KMS-11 (cell line): Measurements from ENCODE around the gene HIGD1B.

Experiments
- H2AFZ ChIP-seq: fragments of 200-600 bp; sonication (generic); 2 replicates; pipeline ENCODE4 v1.6.1; 2016; ENCODE audit warnings: antibody characterized with exemption, mixed run types, low read depth
- H3K27ac ChIP-seq: fragments of 200-600 bp; sonication (generic); 2 replicates; pipeline ENCODE4 v1.6.1; 2016; ENCODE audit warnings: mild to moderate bottlenecking, mixed run types
- H3K27me3 ChIP-seq: fragments of 200-600 bp; sonication (generic); 2 replicates; pipeline ENCODE4 v1.6.1; 2017; ENCODE audit warnings: mild to moderate bottlenecking, low read depth, mixed run types, moderate library complexity; ENCODE audit not compliant: insufficient read depth
- H3K36me3 ChIP-seq: fragments of 200-600 bp; sonication (generic); 2 replicates; pipeline ENCODE4 v1.6.1; 2017; ENCODE audit warnings: mild to moderate bottlenecking, mixed run types; ENCODE audit not compliant: insufficient read depth
- H3K4me1 ChIP-seq: fragments of 200-600 bp; sonication (generic); 2 replicates; pipeline ENCODE4 v1.6.1; 2016; ENCODE audit warnings: mild to moderate bottlenecking, low read depth, mixed run types; ENCODE audit not compliant: poor library complexity, severe bottlenecking
- H3K4me2 ChIP-seq: fragments of 200-600 bp; sonication (generic); 2 replicates; pipeline ENCODE4 v1.7.0; 2016; ENCODE audit warnings: mild to moderate bottlenecking, mixed run types
- H3K4me3 ChIP-seq: fragments of 200-600 bp; sonication (generic); IDR thresholded peaks from 2 replicates; pipeline ENCODE4 v1.6.1; 2017; ENCODE audit warnings: low read depth, low read length, mixed read lengths; ENCODE audit not compliant: insufficient read depth
- H3K79me2 ChIP-seq: fragments of 200-600 bp; sonication (generic); 2 replicates; pipeline ENCODE4 v1.6.1; 2016; ENCODE audit warnings: low read depth, mixed run types; ENCODE audit not compliant: insufficient read depth
- H3K9ac ChIP-seq: fragments of 200-600 bp; sonication (generic); 2 replicates; pipeline ENCODE4 v1.6.1; 2016; ENCODE audit warnings: mild to moderate bottlenecking, mixed run types
- H4K20me1 ChIP-seq: fragments of 200-600 bp; sonication (generic); 2 replicates; pipeline ENCODE4 v1.6.1; 2016; ENCODE audit warnings: mild to moderate bottlenecking, mixed run types; ENCODE audit not compliant: insufficient read depth
- CTCF ChIP-seq: fragments of 200-600 bp; sonication (generic); conservative IDR thresholded peaks from 2 replicates; pipeline ENCODE4 v1.6.1; 2017; ENCODE audit warnings: low read depth, mild to moderate bottlenecking, antibody characterized with exemption, low read length, moderate library complexity, mixed read lengths

Gene HIGD1B

GRCh38 chr17:44887971-44888954 lies 40.6 kb downstream of the HIGD1B start:
- Histone ChIP-seq H3K4me3 (no peak overlapping the region), H2AFZ (no peak overlapping the region), H3K4me1 (no peaks in the 10 kb centered on the region), H3K4me2 (no peak overlapping the region), H3K36me3 (peaks cover 2% of the 10 kb centered on the region; the same call in 1 of the 2 replicates), H3K79me2 (peaks cover 58% of the 10 kb centered on the region), H3K27ac (no peak overlapping the region), H4K20me1 (no peaks in the 10 kb centered on the region; the same call in 1 of the 2 replicates), H3K9ac (no peak overlapping the region), H3K27me3 (no peaks in the 10 kb centered on the region)
- TF ChIP-seq CTCF, result no peak

GRCh38 chr17:44889003-44889402 lies 41.3 kb downstream of the HIGD1B start:
- Histone ChIP-seq H3K79me2 (peaks cover 61% of the 10 kb centered on the region), H3K4me3 (no peak overlapping the region), H3K27me3 (no peaks in the 10 kb centered on the region), H3K36me3 (peaks cover 5% of the 10 kb centered on the region; the same call in 1 of the 2 replicates), H2AFZ (no peak overlapping the region), H3K9ac (no peak overlapping the region), H4K20me1 (no peaks in the 10 kb centered on the region; the same call in 1 of the 2 replicates), H3K4me2 (no peak overlapping the region), H3K27ac (no peak overlapping the region), H3K4me1 (no peaks in the 10 kb centered on the region)
- no peak for TF ChIP-seq CTCF

- peaks cover 6% of the 10 kb centered on the region; the same call in 1 of the 2 replicates for H3K36me3 ChIP-seq
- peaks cover 2% of the 10 kb centered on the region for H3K4me1 ChIP-seq
- H3K27me3 ChIP-seq, result no peaks in the 10 kb centered on the region
- no peak for TF ChIP-seq CTCF
- H3K27ac ChIP-seq, result no peak overlapping the region
- H4K20me1 ChIP-seq, result peaks cover 3% of the 10 kb centered on the region; the same call in 1 of the 2 replicates
- H2AFZ ChIP-seq, result no peak overlapping the region
- no peak overlapping the region for H3K9ac ChIP-seq
- no peak overlapping the region for H3K4me2 ChIP-seq
- peaks cover 77% of the 10 kb centered on the region for H3K79me2 ChIP-seq
- H3K4me3 ChIP-seq, result no peak overlapping the region
These were observed 44.6 kb downstream of the HIGD1B start for GRCh38 chr17:44892250-44892649.

GRCh38 chr17:44894642-44895041 lies 47.0 kb downstream of the HIGD1B start:
- no peak overlapping the region for H3K27ac ChIP-seq
- peaks cover 82% of the 10 kb centered on the region for H3K79me2 ChIP-seq
- H3K27me3 ChIP-seq, result no peaks in the 10 kb centered on the region
- H3K4me1 ChIP-seq, result peaks cover 14% of the 10 kb centered on the region
- peaks cover 3% of the 10 kb centered on the region; the same call in 1 of the 2 replicates for H4K20me1 ChIP-seq
- H3K36me3 ChIP-seq, result peaks cover 6% of the 10 kb centered on the region; the same call in 1 of the 2 replicates
- no peak overlapping the region for H3K4me2 ChIP-seq
- no peak for TF ChIP-seq CTCF
- H3K4me3 ChIP-seq, result no peak overlapping the region
- no peak overlapping the region for H2AFZ ChIP-seq
- H3K9ac ChIP-seq, result no peak overlapping the region
